Ishikawa (cell line): ENCODE data around the gene PRRC2A.

Experiments used
- CEBPB ChIP-seq: IDR thresholded peaks from 2 replicates; pipeline ENCODE4 v1.6.1; 2012
- CREB1 ChIP-seq: IDR thresholded peaks from 2 replicates; pipeline ENCODE4 v1.6.1; 2012; ENCODE audit warnings: low read depth
- EGR1 ChIP-seq: IDR thresholded peaks from 2 replicates; pipeline ENCODE4 v1.6.1; 2012
- EP300 ChIP-seq: IDR thresholded peaks from 2 replicates; pipeline ENCODE4 v1.6.1; 2012; ENCODE audit warnings: borderline replicate concordance
- NFIC ChIP-seq: IDR thresholded peaks from 2 replicates; pipeline ENCODE4 v1.6.1; 2012
- RAD21 ChIP-seq: IDR thresholded peaks from 2 replicates; pipeline ENCODE4 v1.6.1; 2012; ENCODE audit warnings: low read depth
- TEAD4 ChIP-seq: IDR thresholded peaks from 2 replicates; pipeline ENCODE4 v1.6.1; 2012
- YY1 ChIP-seq: IDR thresholded peaks from 2 replicates; pipeline ENCODE4 v1.6.1; 2012; ENCODE audit warnings: low read depth
- ZBTB7A ChIP-seq: IDR thresholded peaks from 2 replicates; pipeline ENCODE4 v1.6.1; 2012; ENCODE audit warnings: low read depth
- TF ChIP-seq, protein P1 (sequence below): IDR thresholded peaks from 2 replicates; pipeline ENCODE4 v1.6.1; 2012
- TF ChIP-seq, protein P2 (sequence below): IDR thresholded peaks from 2 replicates; pipeline ENCODE4 v1.6.1; 2012; ENCODE audit warnings: low read depth, mild to moderate bottlenecking

- TF ChIP-seq CEBPB (no peak), TEAD4 (no peak), ZBTB7A (no peak), NFIC (no peak), RAD21 (no peak), EGR1 (no peak), EP300 (no peak), CREB1 (no peak), YY1 (no peak)
- TF ChIP-seq, protein P1, sequence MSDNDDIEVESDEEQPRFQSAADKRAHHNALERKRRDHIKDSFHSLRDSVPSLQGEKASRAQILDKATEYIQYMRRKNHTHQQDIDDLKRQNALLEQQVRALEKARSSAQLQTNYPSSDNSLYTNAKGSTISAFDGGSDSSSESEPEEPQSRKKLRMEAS, result no peak
- TF ChIP-seq, protein P2, sequence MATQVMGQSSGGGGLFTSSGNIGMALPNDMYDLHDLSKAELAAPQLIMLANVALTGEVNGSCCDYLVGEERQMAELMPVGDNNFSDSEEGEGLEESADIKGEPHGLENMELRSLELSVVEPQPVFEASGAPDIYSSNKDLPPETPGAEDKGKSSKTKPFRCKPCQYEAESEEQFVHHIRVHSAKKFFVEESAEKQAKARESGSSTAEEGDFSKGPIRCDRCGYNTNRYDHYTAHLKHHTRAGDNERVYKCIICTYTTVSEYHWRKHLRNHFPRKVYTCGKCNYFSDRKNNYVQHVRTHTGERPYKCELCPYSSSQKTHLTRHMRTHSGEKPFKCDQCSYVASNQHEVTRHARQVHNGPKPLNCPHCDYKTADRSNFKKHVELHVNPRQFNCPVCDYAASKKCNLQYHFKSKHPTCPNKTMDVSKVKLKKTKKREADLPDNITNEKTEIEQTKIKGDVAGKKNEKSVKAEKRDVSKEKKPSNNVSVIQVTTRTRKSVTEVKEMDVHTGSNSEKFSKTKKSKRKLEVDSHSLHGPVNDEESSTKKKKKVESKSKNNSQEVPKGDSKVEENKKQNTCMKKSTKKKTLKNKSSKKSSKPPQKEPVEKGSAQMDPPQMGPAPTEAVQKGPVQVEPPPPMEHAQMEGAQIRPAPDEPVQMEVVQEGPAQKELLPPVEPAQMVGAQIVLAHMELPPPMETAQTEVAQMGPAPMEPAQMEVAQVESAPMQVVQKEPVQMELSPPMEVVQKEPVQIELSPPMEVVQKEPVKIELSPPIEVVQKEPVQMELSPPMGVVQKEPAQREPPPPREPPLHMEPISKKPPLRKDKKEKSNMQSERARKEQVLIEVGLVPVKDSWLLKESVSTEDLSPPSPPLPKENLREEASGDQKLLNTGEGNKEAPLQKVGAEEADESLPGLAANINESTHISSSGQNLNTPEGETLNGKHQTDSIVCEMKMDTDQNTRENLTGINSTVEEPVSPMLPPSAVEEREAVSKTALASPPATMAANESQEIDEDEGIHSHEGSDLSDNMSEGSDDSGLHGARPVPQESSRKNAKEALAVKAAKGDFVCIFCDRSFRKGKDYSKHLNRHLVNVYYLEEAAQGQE, result no peak
These were observed 45.1 kb upstream of the PRRC2A start, which contains the start of gene TNF for GRCh38 chr6:31575335-31575901.
